K562 (cell line): Measurements from ENCODE around the gene KDM4C. TPM values are rescaled to one million over a fixed set of nuclear protein-coding genes. Genes with fewer than 3 reads are reported as not detected.

Experiments used
- ATAC-seq: fragments of 200-7000 bp; cut with Tn5 transposase; 3 replicates; pipeline ENCODE4 v1.9.1; 2020; ENCODE audit warnings: moderate library complexity
- BruUV-seq: library from RNA; stranded (reverse); fragments of 400-500 nt; replicated peaks from 2 replicates; lab custom pipeline; 2021; lab: Mats Ljungman, UMichigan
- CTCF ChIA-PET: fragments of 300-600 bp; formaldehyde crosslinking; extraction: SDS; loops from one replicate; lab custom pipeline; 2021; ENCODE audit warnings: low intra/inter-chr PET ratio; lab: Yijun Ruan, JAX
- POLR2A ChIA-PET: fragments of 300-600, 350-650 bp; sonication (Branson Sonifier 250); formaldehyde crosslinking; extraction: SDS; loops from one replicate; lab custom pipeline; 2021; ENCODE audit warnings: antibody characterized with exemption, inconsistent platforms; lab: Yijun Ruan, JAX
- DNase-seq, 4 experiments: peaks; one replicate each; pipeline versions ENCODE4 v3.0.0 to v3.0.0-alpha.2; 2011 to 2018; ENCODE audit warnings: low spot score in 3 of 4, mixed read lengths in 3 of 4; ENCODE audit errors: extremely low read depth in 1 of 4
- FAIRE-seq: peaks from 2 replicates; lab custom pipeline; 2011; peaks lifted over from hg19 to GRCh38; lab: Jason Lieb, UNC
- H2AFZ ChIP-seq: 2 replicates; pipeline ENCODE4 v1.6.0; 2011; ENCODE audit warnings: low read depth, low read length, control low read depth, inconsistent platforms
- H3K27ac ChIP-seq: fragments of 200-600 bp; 3 replicates; pipeline ENCODE4 v1.8.0; 2011; ENCODE audit warnings: low read depth, mild to moderate bottlenecking, control low read depth, inconsistent platforms, low read length, moderate library complexity, mixed read lengths; ENCODE audit errors: extremely low read depth
- H3K27me3 ChIP-seq, 2 experiments: fragments of 300-600 bp in 1 of 2; 2 replicates in 1 of 2; 3 replicates in 1 of 2; pipeline versions ENCODE4 v1.6.0 to v1.8.0; 2011; ENCODE audit warnings: inconsistent platforms in 2 of 2, low read length in 2 of 2, mild to moderate bottlenecking in 1 of 2, mixed read lengths in 1 of 2, moderate library complexity in 1 of 2; ENCODE audit not compliant: control insufficient read depth in 2 of 2, insufficient read depth in 2 of 2
- H3K36me3 ChIP-seq: fragments of 300-600 bp; 3 replicates; pipeline ENCODE4 v1.8.0; 2011; ENCODE audit warnings: mild to moderate bottlenecking, low read length, inconsistent platforms; ENCODE audit not compliant: control insufficient read depth, insufficient read depth
- H3K4me1 ChIP-seq, 2 experiments: fragments of 200-600 bp in 1 of 2; replicated peaks in 1 of 2; 2 replicates in 1 of 2; 3 replicates in 1 of 2; pipeline versions ENCODE4 v1.5.1 to v1.8.0; 2011; ENCODE audit warnings: inconsistent platforms in 2 of 2, low read length in 2 of 2, mild to moderate bottlenecking in 1 of 2, mixed read lengths in 1 of 2, moderate library complexity in 1 of 2; ENCODE audit not compliant: control insufficient read depth in 2 of 2, insufficient read depth in 2 of 2
- H3K4me2 ChIP-seq: 2 replicates; pipeline ENCODE4 v1.6.1; 2011; ENCODE audit warnings: low read length, control low read depth, inconsistent platforms, mixed read lengths; ENCODE audit not compliant: insufficient read depth
- H3K4me3 ChIP-seq: fragments of 200-600 bp; sonication (generic), shearing (Covaris generic); 2 replicates; pipeline ENCODE4 v1.5.1; 2016; ENCODE audit warnings: control low read depth, inconsistent platforms
- H3K79me2 ChIP-seq: fragments of 200-600 bp; 3 replicates; pipeline ENCODE4 v1.8.0; 2011; ENCODE audit warnings: low read length, inconsistent platforms; ENCODE audit not compliant: control insufficient read depth, insufficient read depth
- H3K9ac ChIP-seq, 2 experiments: 2 replicates each; pipeline versions ENCODE4 v1.6.0 to v1.6.1; 2011; ENCODE audit warnings: low read depth in 2 of 2, low read length in 2 of 2, control low read depth in 1 of 2, inconsistent platforms in 1 of 2, mild to moderate bottlenecking in 1 of 2, mixed read lengths in 1 of 2; ENCODE audit not compliant: insufficient read depth in 1 of 2
- H3K9me1 ChIP-seq: one replicate; pipeline ENCODE4 v1.6.0; 2011; ENCODE audit warnings: inconsistent platforms, mild to moderate bottlenecking, low read length, moderate library complexity; ENCODE audit not compliant: control insufficient read depth, insufficient read depth
- H3K9me3 ChIP-seq: replicated peaks from 2 replicates; pipeline ENCODE4 v1.5.1; 2011; ENCODE audit warnings: low read depth, low read length, inconsistent platforms; ENCODE audit not compliant: control insufficient read depth, insufficient read depth
- H4K20me1 ChIP-seq: replicated peaks from 2 replicates; pipeline ENCODE4 v1.6.1; 2011; ENCODE audit warnings: low read length, inconsistent platforms, mixed read lengths; ENCODE audit not compliant: control insufficient read depth, insufficient read depth
- CHCHD3 ChIP-seq: fragments of 250-450 bp; sonication (Bioruptor Pico); IDR thresholded peaks from 2 replicates; pipeline ENCODE4 v2.1.2; 2022; ENCODE audit warnings: mild to moderate bottlenecking
- ELF4 ChIP-seq: fragments of 450-650 bp; formaldehyde crosslinking; IDR thresholded peaks from 2 replicates; pipeline ENCODE4 v1.4.0; 2022; ENCODE audit warnings: missing genetic modification characterization
- GATA2 ChIP-seq: sonication (generic); formaldehyde crosslinking; IDR thresholded peaks from 2 replicates; pipeline ENCODE4 v1.4.0; 2020; ENCODE audit warnings: mild to moderate bottlenecking, missing genetic modification reagents
- IRF1 ChIP-seq: sonication (generic); formaldehyde crosslinking; IDR thresholded peaks from 2 replicates; pipeline ENCODE4 v1.8.0; 2022; ENCODE audit warnings: missing genetic modification reagents, mild to moderate bottlenecking, borderline replicate concordance
- NRF1 ChIP-seq, 2 experiments: fragments of 450-650 bp; IDR thresholded peaks in 1 of 2; conservative IDR thresholded peaks in 1 of 2; 2 replicates each; pipeline ENCODE4 v1.6.1; 2014; ENCODE audit warnings: mild to moderate bottlenecking in 2 of 2
- RBM17 ChIP-seq: fragments of 200-400 bp; formaldehyde crosslinking; IDR thresholded peaks from 2 replicates; pipeline ENCODE4 v1.6.1; 2017; ENCODE audit warnings: low read depth, mild to moderate bottlenecking, low read length, borderline replicate concordance
- RBM34 ChIP-seq: fragments of 200-400 bp; formaldehyde crosslinking; IDR thresholded peaks from 2 replicates; pipeline ENCODE4 v1.6.1; 2018; ENCODE audit warnings: low read length, borderline replicate concordance; ENCODE audit not compliant: insufficient read depth
- SUPT5H ChIP-seq: fragments of 450-650 bp; IDR thresholded peaks from 2 replicates; pipeline ENCODE4 v1.6.1; 2016
- ZNF274 ChIP-seq: IDR thresholded peaks from 2 replicates; pipeline ENCODE4 v1.6.1; 2011; ENCODE audit warnings: low read depth, mild to moderate bottlenecking, low read length, moderate library complexity, borderline replicate concordance
- ZNF277 ChIP-seq: fragments of 250-450 bp; sonication (Bioruptor Pico); IDR thresholded peaks from 2 replicates; pipeline ENCODE4 v1.8.0; 2022; ENCODE audit warnings: inconsistent platforms, mild to moderate bottlenecking, moderate library complexity, borderline replicate concordance
- ZNF324 ChIP-seq: fragments of 250-450 bp; sonication (Bioruptor Pico); IDR thresholded peaks from 2 replicates; pipeline ENCODE4 v1.4.0; 2020; ENCODE audit warnings: mild to moderate bottlenecking
- ZNF354B ChIP-seq: fragments of 250-450 bp; sonication (Bioruptor Pico); IDR thresholded peaks from 2 replicates; pipeline ENCODE4 v1.4.0; 2020
- WGBS: fragments of 100-300 bp; shearing (Covaris generic); methylation state at CpG from one replicate; pipeline ENCODE4 v1.1.6; 2016; ENCODE audit warnings: low coverage, mixed read lengths; ENCODE audit not compliant: insufficient coverage; ENCODE audit errors: missing lambda C conversion rate; 5-methylcytosine and 5-hydroxymethylcytosine counted together
- in situ Hi-C: fragments of 300-500 bp; cut with MboI; formaldehyde crosslinking; loops from 4 replicates; pipeline ENCODE4 v1.15.0; 2018; ENCODE audit warnings: inconsistent platforms, mixed read lengths
- intact Hi-C: fragments of 100-400 bp; cut with micrococcal nuclease; formaldehyde crosslinking; loops from 2 replicates; pipeline ENCODE4 v1.14.2; 2022
- polyA plus RNA-seq, 8 experiments: library from polyadenylated mRNA; depleted of rRNA in 4 of 8; stranded (reverse) in 5 of 8; unstranded in 3 of 8; fragments of >200 nt; fragmentation: Nextera tagmentation in 2 of 8; fragmentation: Illumina TruSeq in 1 of 8; extraction: Ambion mirVana in 2 of 8; extraction: Trizol in 1 of 8; gene quantifications; 2 replicates each; pipeline versions ENCODE4 v1.2.1 to v1.2.3, GENCODE V29; 2011 to 2014; ENCODE audit warnings: inconsistent platforms in 1 of 8, missing spikeins in 1 of 8
- total RNA-seq, 7 experiments: library from RNA; depleted of rRNA in 6 of 7; stranded (reverse); fragments of >200 nt in 6 of 7; fragmentation: Illumina TruSeq in 2 of 7; extraction: Trizol in 2 of 7; gene quantifications; 2 replicates each; pipeline versions ENCODE4 v1.2.1 to v1.2.3, GENCODE V29; 2011 to 2021; ENCODE audit warnings: low replicate concordance in 1 of 7
- TF ChIP-seq, protein P1 (sequence below): sonication (generic); formaldehyde crosslinking; IDR thresholded peaks from 2 replicates; pipeline ENCODE4 v1.8.1; 2023; ENCODE audit warnings: mild to moderate bottlenecking, missing genetic modification reagents
- TF ChIP-seq, protein P2 (sequence below): sonication (generic); formaldehyde crosslinking; IDR thresholded peaks from 2 replicates; pipeline ENCODE4 v1.8.0; 2023; ENCODE audit warnings: missing genetic modification reagents, mild to moderate bottlenecking, borderline replicate concordance

KDM4C gene
- total and polyA plus RNA-seq, 9 of the 15 experiments (the other 6 are each of a cell fraction or from before 2014, with no cell fraction given) = 5.4 to 17.0 (median 12.6) TPM

GRCh38 chr9:6765396-6765795 is 7.6 kb downstream of the KDM4C start:
- Histone ChIP-seq H3K36me3 (no peaks in the 10 kb centered on the region), H3K27ac (no peak overlapping the region), H3K9me1 (no peaks in the 10 kb centered on the region), H3K4me2 (no peak overlapping the region; the same call in 1 of the 2 replicates), H3K9me3 (no peaks in the 10 kb centered on the region), H2AFZ (no peak overlapping the region), H3K4me1 (peaks cover 4 to 11% of the 10 kb centered on the region in 2 experiments; a peak in 4 of 5 replicates), H3K79me2 (peaks cover 84% of the 10 kb centered on the region), H4K20me1 (peaks cover 3% of the 10 kb centered on the region; the same call in 1 of the 2 replicates), H3K4me3 (no peak overlapping the region), H3K9ac (no peak overlapping the region), H3K27me3 (no peaks in the 10 kb centered on the region)
- intact Hi-C loops (no loop called here), in situ Hi-C loops (no loop called here)
- no peak for DNase-seq
- no peak for ATAC-seq
- no peak for FAIRE-seq
- POLR2A ChIA-PET = no interaction called here
- CTCF ChIA-PET = no interaction called here
- BruUV-seq = no TSS peak
- 72% methylated on average over 3 of the region's 3 CpGs for WGBS
- TF ChIP-seq GATA2 (CRISPR knock-in tag) (no peak), ZNF354B (CRISPR knock-in tag) (no peak), NRF1 (conservative IDR thresholded peaks at IDR 0.05 in 1 of 2, IDR thresholded peaks at IDR 0.05 in 1 of 2) (no peak), ZNF274 (no peak), SUPT5H (no peak), RBM34 (no peak), ZNF324 (no peak), RBM17 (no peak), CHCHD3 (CRISPR knock-in tag) (no peak), IRF1 (CRISPR knock-in tag) (no peak), ELF4 (CRISPR knock-in tag) (no peak), ZNF277 (CRISPR knock-in tag) (no peak)
- TF ChIP-seq, protein P1, sequence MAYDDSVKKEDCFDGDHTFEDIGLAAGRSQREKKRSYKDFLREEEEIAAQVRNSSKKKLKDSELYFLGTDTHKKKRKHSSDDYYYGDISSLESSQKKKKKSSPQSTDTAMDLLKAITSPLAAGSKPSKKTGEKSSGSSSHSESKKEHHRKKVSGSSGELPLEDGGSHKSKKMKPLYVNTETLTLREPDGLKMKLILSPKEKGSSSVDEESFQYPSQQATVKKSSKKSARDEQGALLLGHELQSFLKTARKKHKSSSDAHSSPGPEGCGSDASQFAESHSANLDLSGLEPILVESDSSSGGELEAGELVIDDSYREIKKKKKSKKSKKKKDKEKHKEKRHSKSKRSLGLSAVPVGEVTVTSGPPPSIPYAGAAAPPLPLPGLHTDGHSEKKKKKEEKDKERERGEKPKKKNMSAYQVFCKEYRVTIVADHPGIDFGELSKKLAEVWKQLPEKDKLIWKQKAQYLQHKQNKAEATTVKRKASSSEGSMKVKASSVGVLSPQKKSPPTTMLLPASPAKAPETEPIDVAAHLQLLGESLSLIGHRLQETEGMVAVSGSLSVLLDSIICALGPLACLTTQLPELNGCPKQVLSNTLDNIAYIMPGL (CRISPR knock-in tag) = no peak
- TF ChIP-seq, protein P2, sequence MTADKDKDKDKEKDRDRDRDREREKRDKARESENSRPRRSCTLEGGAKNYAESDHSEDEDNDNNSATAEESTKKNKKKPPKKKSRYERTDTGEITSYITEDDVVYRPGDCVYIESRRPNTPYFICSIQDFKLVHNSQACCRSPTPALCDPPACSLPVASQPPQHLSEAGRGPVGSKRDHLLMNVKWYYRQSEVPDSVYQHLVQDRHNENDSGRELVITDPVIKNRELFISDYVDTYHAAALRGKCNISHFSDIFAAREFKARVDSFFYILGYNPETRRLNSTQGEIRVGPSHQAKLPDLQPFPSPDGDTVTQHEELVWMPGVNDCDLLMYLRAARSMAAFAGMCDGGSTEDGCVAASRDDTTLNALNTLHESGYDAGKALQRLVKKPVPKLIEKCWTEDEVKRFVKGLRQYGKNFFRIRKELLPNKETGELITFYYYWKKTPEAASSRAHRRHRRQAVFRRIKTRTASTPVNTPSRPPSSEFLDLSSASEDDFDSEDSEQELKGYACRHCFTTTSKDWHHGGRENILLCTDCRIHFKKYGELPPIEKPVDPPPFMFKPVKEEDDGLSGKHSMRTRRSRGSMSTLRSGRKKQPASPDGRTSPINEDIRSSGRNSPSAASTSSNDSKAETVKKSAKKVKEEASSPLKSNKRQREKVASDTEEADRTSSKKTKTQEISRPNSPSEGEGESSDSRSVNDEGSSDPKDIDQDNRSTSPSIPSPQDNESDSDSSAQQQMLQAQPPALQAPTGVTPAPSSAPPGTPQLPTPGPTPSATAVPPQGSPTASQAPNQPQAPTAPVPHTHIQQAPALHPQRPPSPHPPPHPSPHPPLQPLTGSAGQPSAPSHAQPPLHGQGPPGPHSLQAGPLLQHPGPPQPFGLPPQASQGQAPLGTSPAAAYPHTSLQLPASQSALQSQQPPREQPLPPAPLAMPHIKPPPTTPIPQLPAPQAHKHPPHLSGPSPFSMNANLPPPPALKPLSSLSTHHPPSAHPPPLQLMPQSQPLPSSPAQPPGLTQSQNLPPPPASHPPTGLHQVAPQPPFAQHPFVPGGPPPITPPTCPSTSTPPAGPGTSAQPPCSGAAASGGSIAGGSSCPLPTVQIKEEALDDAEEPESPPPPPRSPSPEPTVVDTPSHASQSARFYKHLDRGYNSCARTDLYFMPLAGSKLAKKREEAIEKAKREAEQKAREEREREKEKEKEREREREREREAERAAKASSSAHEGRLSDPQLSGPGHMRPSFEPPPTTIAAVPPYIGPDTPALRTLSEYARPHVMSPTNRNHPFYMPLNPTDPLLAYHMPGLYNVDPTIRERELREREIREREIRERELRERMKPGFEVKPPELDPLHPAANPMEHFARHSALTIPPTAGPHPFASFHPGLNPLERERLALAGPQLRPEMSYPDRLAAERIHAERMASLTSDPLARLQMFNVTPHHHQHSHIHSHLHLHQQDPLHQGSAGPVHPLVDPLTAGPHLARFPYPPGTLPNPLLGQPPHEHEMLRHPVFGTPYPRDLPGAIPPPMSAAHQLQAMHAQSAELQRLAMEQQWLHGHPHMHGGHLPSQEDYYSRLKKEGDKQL (CRISPR knock-in tag) = no peak
